Stimulated activated CD4-positive, alpha-beta T cell treated with anti-CD3 and anti-CD28 coated beads, Interleukin-1b, Interleukin-23, amount 100 ng/mL, for 1 hour (primary cell): Measurements from ENCODE around the gene NINJ1.
"Not testable (repeated sequence)": the region's sequence is repeated elsewhere in the genome, so short reads cannot be mapped to it uniquely, and the experiment has no call there.

Experiments
- DNase-seq, 2 donors: peaks; one replicate each; pipeline ENCODE4 v3.0.0-alpha.2; 2020; ENCODE audit warnings: low read depth in 2 of 2

The NINJ1 gene

GRCh38 chr9:93159601-93160471, 25.8 kb upstream of the NINJ1 start:
- DNase-seq: peak; percentile 34 to 61

GRCh38 chr9:93156475-93157008, 22.5 kb upstream of the NINJ1 start:
- no peak for DNase-seq

- no peak for DNase-seq
Observed at GRCh38 chr9:93155716-93156474, 21.8 kb upstream of the NINJ1 start.

- DNase-seq: no peak
Observed at GRCh38 chr9:93154293-93154903, 20.3 kb upstream of the NINJ1 start.

GRCh38 chr9:93151097-93151784, 17.2 kb upstream of the NINJ1 start:
- no peak for DNase-seq

GRCh38 chr9:93149361-93149760, 15.3 kb upstream of the NINJ1 start:
- DNase-seq: no peak

GRCh38 chr9:93148721-93149120, 14.7 kb upstream of the NINJ1 start:
- DNase-seq: no peak

GRCh38 chr9:93147632-93148031, 13.6 kb upstream of the NINJ1 start:
- no peak for DNase-seq

GRCh38 chr9:93146696-93147095, 12.6 kb upstream of the NINJ1 start:
- DNase-seq: not testable (repeated sequence)

- peak in 1 of 2 donors; percentile 29 for DNase-seq
Observed at GRCh38 chr9:93143830-93144530, 9.9 kb upstream of the NINJ1 start.

GRCh38 chr9:93141771-93142483, 7.9 kb upstream of the NINJ1 start:
- DNase-seq: no peak

GRCh38 chr9:93139365-93140182, 5.5 kb upstream of the NINJ1 start:
- DNase-seq: no peak

GRCh38 chr9:93138171-93138764, 4.2 kb upstream of the NINJ1 start:
- no peak for DNase-seq

- DNase-seq: no peak
Observed at GRCh38 chr9:93137362-93137761, 3.3 kb upstream of the NINJ1 start.

GRCh38 chr9:93136011-93136440, 2.0 kb upstream of the NINJ1 start:
- DNase-seq: no peak

- DNase-seq: no peak
Observed at GRCh38 chr9:93134740-93135444, 841 bp upstream of the NINJ1 start.

- no peak for DNase-seq
Observed at GRCh38 chr9:93133681-93134014, 403 bp downstream of the NINJ1 start.

GRCh38 chr9:93132946-93133680, 938 bp downstream of the NINJ1 start:
- DNase-seq: no peak
